Endothelial cell of umbilical vein (primary cell): ENCODE measurements around the gene ADRA2C. TPM values are rescaled to one million over a fixed set of nuclear protein-coding genes. Genes with fewer than 3 reads are reported as not detected.

ENCODE experiments used
- BruUV-seq: library from RNA; stranded (reverse); fragments of 400-500 nt; replicated peaks from 2 replicates; lab custom pipeline; 2021; lab: Mats Ljungman, UMichigan
- CTCF ChIA-PET: fragments of 300-600, 350-600 bp; sonication (Branson Sonifier 250); formaldehyde crosslinking; loops from one replicate; lab custom pipeline; 2021; ENCODE audit warnings: antibody characterized with exemption, inconsistent platforms; lab: Charles Lee
- POLR2A ChIA-PET: fragments of 300-600, 350-600 bp; sonication (Branson Sonifier 250); formaldehyde crosslinking; loops from one replicate; lab custom pipeline; 2021; ENCODE audit warnings: antibody characterized with exemption, inconsistent platforms; lab: Charles Lee
- DNase-seq: peaks from one replicate; pipeline ENCODE4 v3.0.0-alpha.2; 2011; ENCODE audit warnings: low read depth, low spot score
- FAIRE-seq: peaks from 2 replicates; lab custom pipeline; 2011; peaks lifted over from hg19 to GRCh38; lab: Jason Lieb, UNC
- H2AFZ ChIP-seq: 2 replicates; pipeline ENCODE4 v1.6.0; 2012; ENCODE audit warnings: low read depth, low read length, control low read depth, inconsistent platforms
- H3K27ac ChIP-seq: 2 replicates; pipeline ENCODE4 v1.5.1; 2011; ENCODE audit warnings: low read depth, mild to moderate bottlenecking, control low read depth, low read length, moderate library complexity; ENCODE audit not compliant: insufficient read depth
- H3K27me3 ChIP-seq, 2 experiments: 2 replicates each; pipeline versions ENCODE4 v1.6.0 to v1.6.1; 2011; ENCODE audit warnings: low read length in 2 of 2, mixed read lengths in 1 of 2; ENCODE audit not compliant: control insufficient read depth in 2 of 2, insufficient read depth in 2 of 2
- H3K36me3 ChIP-seq, 2 experiments: 2 replicates in 1 of 2; 3 replicates in 1 of 2; pipeline ENCODE4 v1.5.1; 2011; ENCODE audit warnings: low read length in 2 of 2, mild to moderate bottlenecking in 1 of 2, moderate library complexity in 1 of 2; ENCODE audit not compliant: control insufficient read depth in 2 of 2, insufficient read depth in 2 of 2; ENCODE audit errors: extremely low read depth in 1 of 2
- H3K4me1 ChIP-seq: 3 replicates; pipeline ENCODE4 v1.5.1; 2011; ENCODE audit warnings: mild to moderate bottlenecking, low read length; ENCODE audit not compliant: control insufficient read depth, insufficient read depth; ENCODE audit errors: extremely low read depth
- H3K4me2 ChIP-seq: 2 replicates; pipeline ENCODE4 v1.6.1; 2011; ENCODE audit warnings: low read length, control low read depth, mixed read lengths; ENCODE audit not compliant: insufficient read depth
- H3K4me3 ChIP-seq, 3 experiments: fragments of 200-600 bp in 1 of 3; sonication (generic), shearing (Covaris generic) in 1 of 3; replicated peaks in 1 of 3; 2 replicates each; pipeline ENCODE4 v1.5.1; 2011 to 2016; ENCODE audit warnings: control low read depth in 3 of 3, low read length in 3 of 3, mild to moderate bottlenecking in 2 of 3, inconsistent platforms in 1 of 3, low read depth in 1 of 3, moderate library complexity in 1 of 3; ENCODE audit not compliant: insufficient read depth in 1 of 3
- H3K79me2 ChIP-seq: 2 replicates; pipeline ENCODE4 v1.6.0; 2012; ENCODE audit warnings: low read length, inconsistent platforms; ENCODE audit not compliant: control insufficient read depth, insufficient read depth
- H3K9ac ChIP-seq: replicated peaks from 2 replicates; pipeline ENCODE3; 2011; ENCODE audit warnings: low read length, control low read depth; ENCODE audit not compliant: insufficient read depth; ENCODE audit errors: extremely low read depth
- H3K9me1 ChIP-seq: replicated peaks from 3 replicates; pipeline ENCODE4 v1.6.0; 2011; ENCODE audit warnings: mild to moderate bottlenecking, low read length; ENCODE audit not compliant: control insufficient read depth, insufficient read depth; ENCODE audit errors: extremely low read depth
- H3K9me3 ChIP-seq: replicated peaks from 2 replicates; pipeline ENCODE4 v1.5.1; 2012; ENCODE audit warnings: low read length, inconsistent platforms; ENCODE audit not compliant: control insufficient read depth, insufficient read depth
- H4K20me1 ChIP-seq: replicated peaks from 2 replicates; pipeline ENCODE3; 2011; ENCODE audit warnings: mild to moderate bottlenecking, low read length; ENCODE audit not compliant: control insufficient read depth, insufficient read depth; ENCODE audit errors: extremely low read depth
- CTCF ChIP-seq, 2 donors: IDR thresholded peaks; 1 replicate in 1 of 2; 2 replicates in 1 of 2; pipeline ENCODE4 v1.5.1; 2011; ENCODE audit warnings: low read length in 2 of 2, mild to moderate bottlenecking in 2 of 2, moderate library complexity in 2 of 2, control low read depth in 1 of 2, inconsistent platforms in 1 of 2, low read depth in 1 of 2; ENCODE audit not compliant: insufficient read depth in 1 of 2; ENCODE audit errors: extremely low read depth in 1 of 2
- EZH2 ChIP-seq: IDR thresholded peaks from 2 replicates; pipeline ENCODE4 v1.6.1; 2012; ENCODE audit warnings: borderline replicate concordance, low read depth, mild to moderate bottlenecking, moderate library complexity, low read length, inconsistent platforms; ENCODE audit not compliant: severe bottlenecking
- GATA2 ChIP-seq: IDR thresholded peaks from 2 replicates; pipeline ENCODE4 v1.7.0; 2011; ENCODE audit warnings: low read depth, mild to moderate bottlenecking, moderate library complexity, mixed read lengths, low read length; ENCODE audit not compliant: insufficient read length, insufficient read depth
- JUN ChIP-seq: IDR thresholded peaks from 2 replicates; pipeline ENCODE4 v1.6.1; 2011; ENCODE audit warnings: borderline replicate concordance, low read depth; ENCODE audit not compliant: insufficient read length, insufficient read depth
- MYC ChIP-seq: IDR thresholded peaks from one replicate; pipeline ENCODE4 v1.6.1; 2011; ENCODE audit warnings: mild to moderate bottlenecking, low read depth, low read length
- POLR2AphosphoS5 ChIP-seq: IDR thresholded peaks from 2 replicates; pipeline ENCODE4 v1.6.1; 2012; ENCODE audit warnings: low read depth, mild to moderate bottlenecking, control low read depth, low read length, moderate library complexity; ENCODE audit not compliant: insufficient read depth
- dilution Hi-C: fragments of 300-500 bp; cut with MboI; formaldehyde crosslinking; loops from one replicate; pipeline ENCODE4 v1.15.0; 2019; ENCODE audit warnings: low sequenced_read_pairs; ENCODE audit not compliant: extremely low pct_ligation_motif_present
- intact Hi-C: fragments of 100-400 bp; cut with micrococcal nuclease; formaldehyde crosslinking; loops from one replicate; pipeline ENCODE4 v1.10.0; 2022
- polyA plus RNA-seq, 4 experiments: library from polyadenylated mRNA; depleted of rRNA in 3 of 4; stranded (reverse) in 3 of 4; unstranded in 1 of 4; fragments of >200 nt; gene quantifications; 2 replicates each; pipeline versions ENCODE4 v1.2.1 to v1.2.3, GENCODE V29; 2011 to 2012; ENCODE audit warnings: missing spikeins in 1 of 4
- total RNA-seq: library from RNA; stranded (reverse); gene quantifications from 2 replicates; pipeline ENCODE4 v1.2.3, GENCODE V29; 2021

Gene ADRA2C
- total and polyA plus RNA-seq, 2 donors (not counting 3 experiments of a cell fraction or from before 2014, with no cell fraction given) = 0.03 to 0.40 TPM

GRCh38 chr4:3736806-3737205 is 29.4 kb upstream of the ADRA2C start:
- Histone ChIP-seq H4K20me1 (no peaks in the 10 kb centered on the region), H3K9me1 (no peaks in the 10 kb centered on the region), H3K36me3 (no peaks in the 10 kb centered on the region), H3K27ac (no peak overlapping the region), H3K4me3 (no peak overlapping the region), H2AFZ (no peak overlapping the region), H3K79me2 (no peaks in the 10 kb centered on the region), H3K9me3 (no peaks in the 10 kb centered on the region), H3K4me1 (no peaks in the 10 kb centered on the region), H3K9ac (no peak overlapping the region), H3K27me3 (no peaks in the 10 kb centered on the region), H3K4me2 (no peak overlapping the region)
- intact Hi-C loops (no loop called here), dilution Hi-C loops (no loop called here)
- DNase-seq (no peak), FAIRE-seq (no peak)
- ChIA-PET POLR2A (no interaction called here), CTCF (no interaction called here)
- TF ChIP-seq CTCF (IDR thresholded peaks at IDR 0.05; ENCODE audit: extremely low read depth in 1 of 2, insufficient read depth in 1 of 2, low read depth in 1 of 2, low read length in 2 of 2) (no peak), GATA2 (no peak), JUN (no peak), MYC (no peak), EZH2 (no peak), POLR2AphosphoS5 (no peak)
- no TSS peak for BruUV-seq
